GM15510 (cell line): ENCODE data around the gene TNRC18.

Experiments used
- POLR2A ChIP-seq: IDR thresholded peaks from 3 replicates; pipeline ENCODE4 v1.6.1; 2011; ENCODE audit warnings: borderline replicate concordance; ENCODE audit not compliant: insufficient read length; ENCODE audit errors: extremely low read depth

Gene TNRC18

GRCh38 chr7:5437987-5438386 lies 14.4 kb upstream of the TNRC18 start:
- TF ChIP-seq POLR2A = no peak

- no peak for TF ChIP-seq POLR2A
Observed at GRCh38 chr7:5437348-5437892, 13.8 kb upstream of the TNRC18 start.

GRCh38 chr7:5436003-5436678 lies 12.5 kb upstream of the TNRC18 start:
- TF ChIP-seq POLR2A = no peak

- no peak for TF ChIP-seq POLR2A
Observed at GRCh38 chr7:5435291-5436002, 11.8 kb upstream of the TNRC18 start.

- TF ChIP-seq POLR2A = no peak
Observed at GRCh38 chr7:5433181-5433580, 9.5 kb upstream of the TNRC18 start.

GRCh38 chr7:5432691-5433090 lies 9.1 kb upstream of the TNRC18 start:
- no peak for TF ChIP-seq POLR2A

- TF ChIP-seq POLR2A = no peak
Observed at GRCh38 chr7:5431560-5432015, 8.0 kb upstream of the TNRC18 start.

- TF ChIP-seq POLR2A = no peak
Observed at GRCh38 chr7:5430612-5430947, 6.9 kb upstream of the TNRC18 start.

GRCh38 chr7:5429857-5430611 lies 6.4 kb upstream of the TNRC18 start:
- TF ChIP-seq POLR2A = no peak

GRCh38 chr7:5429253-5429856 lies 5.7 kb upstream of the TNRC18 start:
- TF ChIP-seq POLR2A = no peak

GRCh38 chr7:5428478-5429252 lies 5.0 kb upstream of the TNRC18 start:
- no peak for TF ChIP-seq POLR2A

- no peak for TF ChIP-seq POLR2A
Observed at GRCh38 chr7:5426226-5426475, 2.5 kb upstream of the TNRC18 start.

- TF ChIP-seq POLR2A = no peak
Observed at GRCh38 chr7:5425507-5426225, 2.0 kb upstream of the TNRC18 start.
